ENCODE measurements around the gene VGLL1. TPM values are rescaled to one million over a fixed set of nuclear protein-coding genes. Genes with fewer than 3 reads are reported as not detected.

Gene VGLL1
- total and polyA plus RNA-seq, 2 donors from 2014 or later: 2.2 to 5.5 TPM

Small RNA genes within 50 kb of the gene (microRNA-seq; reads per million reads assigned to microRNA genes)
- not detected for gene MIR934

Other genes starting within 250 kb of the VGLL1 start
- gene ADGRG4, start 231.3 kb upstream of the VGLL1 start, total RNA-seq: 0.13 TPM
- not detected for gene ADGRG4, start 231.3 kb upstream of the VGLL1 start, polyA plus RNA-seq (ENCODE audit: insufficient read depth, low read depth, low replicate concordance)
- not detected for gene BRS3, start 44.3 kb upstream of the VGLL1 start, total RNA-seq
- gene BRS3, start 44.3 kb upstream of the VGLL1 start, polyA plus RNA-seq (ENCODE audit: insufficient read depth, low read depth, low replicate concordance): not detected
- 36.8 TPM for gene HTATSF1, start 34.6 kb upstream of the VGLL1 start, total RNA-seq
- 44.0 TPM for gene HTATSF1, start 34.6 kb upstream of the VGLL1 start, polyA plus RNA-seq (ENCODE audit: insufficient read depth, low read depth, low replicate concordance)
- gene CD40LG, start 115.9 kb downstream of the VGLL1 start, total RNA-seq: 0.85 TPM
- gene CD40LG, start 115.9 kb downstream of the VGLL1 start, polyA plus RNA-seq (ENCODE audit: insufficient read depth, low read depth, low replicate concordance): 0.22 TPM
- gene ARHGEF6, start 248.7 kb downstream of the VGLL1 start, total RNA-seq: 15.8 TPM
- gene ARHGEF6, start 248.7 kb downstream of the VGLL1 start, polyA plus RNA-seq (ENCODE audit: insufficient read depth, low read depth, low replicate concordance): 4.1 TPM